ENCODE data around the gene KATNBL1. TPM values are rescaled to one million over a fixed set of nuclear protein-coding genes. Genes with fewer than 3 reads are reported as not detected.

The KATNBL1 gene
- total and polyA plus RNA-seq, 2 donors (not counting 3 experiments of a cell fraction or from before 2014, with no cell fraction given) = 14.1 to 56.8 TPM

GRCh38 chr15:34240537-34240936 is 30.6 kb upstream of the KATNBL1 start:
- dilution Hi-C loops (cut with MboI; ENCODE audit: extremely low pct_ligation_motif_present, low sequenced_read_pairs) = no loop called here
- no peaks in the 10 kb centered on the region for H3K9me1 ChIP-seq (replicated peaks; ENCODE audit: control insufficient read depth, extremely low read depth, insufficient read depth, low read length)
- H3K27ac ChIP-seq (ENCODE audit: insufficient read depth, low read depth, low read length) = no peak overlapping the region
- BruUV-seq (replicated peaks) = no TSS peak
- CTCF ChIA-PET = interaction anchor here (0.6 to 5.6 kb wide), 13 partner anchors 24 to 347 kb away, joined by 3 to 77 read pairs (median 4); partner anchors contain the start of genes GOLGA8B, LPCAT4 and NOP10
- no peaks in the 10 kb centered on the region for H3K79me2 ChIP-seq (ENCODE audit: control insufficient read depth, insufficient read depth, low read length)
- no peak overlapping the region for H2AFZ ChIP-seq (ENCODE audit: low read depth, low read length)
- no peak for FAIRE-seq
- intact Hi-C loops (cut with micrococcal nuclease) = loop anchor here (2.0 kb wide), 1 partner anchor 94 kb away; no protein-coding TSS in a partner anchor
- H3K9me3 ChIP-seq (replicated peaks; ENCODE audit: control insufficient read depth, insufficient read depth, low read length) = no peaks in the 10 kb centered on the region
- no peak for DNase-seq (ENCODE audit: low read depth, low spot score)
- TF ChIP-seq MYC (IDR thresholded peaks at IDR 0.05; ENCODE audit: low read depth, low read length) = no peak
- TF ChIP-seq JUN (IDR thresholded peaks at IDR 0.05; ENCODE audit: borderline replicate concordance, insufficient read depth, insufficient read length, low read depth) = no peak
- TF ChIP-seq MAX (IDR thresholded peaks at IDR 0.05; ENCODE audit: insufficient read depth, insufficient read length) = no peak
- no peak for TF ChIP-seq POLR2A (IDR thresholded peaks at IDR 0.05; ENCODE audit: low read depth, low read length)
- no peak for TF ChIP-seq GATA2 (IDR thresholded peaks at IDR 0.05; ENCODE audit: insufficient read depth, insufficient read length, low read depth, low read length)
- TF ChIP-seq FOS (IDR thresholded peaks at IDR 0.05; ENCODE audit: borderline replicate concordance, insufficient read depth, low read length) = no peak
- TF ChIP-seq CTCF (IDR thresholded peaks at IDR 0.05; ENCODE audit: extremely low read depth in 1 of 2, insufficient read depth in 1 of 2, low read depth in 1 of 2, low read length in 2 of 2) = no peak
- no peak for TF ChIP-seq POLR2AphosphoS5 (IDR thresholded peaks at IDR 0.05; ENCODE audit: insufficient read depth, low read depth, low read length)
- no peak for TF ChIP-seq EZH2 (IDR thresholded peaks at IDR 0.05; ENCODE audit: borderline replicate concordance, low read depth, low read length, severe bottlenecking)
- H3K27me3 ChIP-seq (ENCODE audit: control insufficient read depth in 2 of 2, insufficient read depth in 2 of 2, low read length in 2 of 2) = no peaks in the 10 kb centered on the region
- no peak overlapping the region for H3K4me2 ChIP-seq (ENCODE audit: insufficient read depth, low read length)
- peaks cover 6 to 8% of the 10 kb centered on the region in 2 experiments for H3K36me3 ChIP-seq (ENCODE audit: control insufficient read depth in 2 of 2, extremely low read depth in 1 of 2, insufficient read depth in 2 of 2, low read length in 2 of 2)
- H3K4me3 ChIP-seq (replicated peaks in 1 of 3; ENCODE audit: insufficient read depth in 1 of 3, low read depth in 1 of 3, low read length in 3 of 3) = no peak overlapping the region
- H3K9ac ChIP-seq (replicated peaks; ENCODE audit: extremely low read depth, insufficient read depth, low read length) = no peak overlapping the region
- no peaks in the 10 kb centered on the region for H4K20me1 ChIP-seq (replicated peaks; ENCODE audit: control insufficient read depth, extremely low read depth, insufficient read depth, low read length)
- H3K4me1 ChIP-seq (ENCODE audit: control insufficient read depth, extremely low read depth, insufficient read depth, low read length) = peaks cover 21% of the 10 kb centered on the region
- POLR2A ChIA-PET = no interaction called here

Measured in endothelial cell of umbilical vein (primary cell).